GM19372 (cell line): Measurements from ENCODE around the gene RAB3C.

ENCODE experiments used
- ATAC-seq: cut with Tn5 transposase; IDR thresholded peaks from one replicate; pipeline ENCODE4 v1.9.1; 2021; ENCODE audit warnings: mild to moderate bottlenecking, low read depth, moderate library complexity; ENCODE audit not compliant: unreplicated experiment

Gene RAB3C

GRCh38 chr5:58804291-58804690 lies 221.4 kb downstream of the RAB3C start:
- no peak for ATAC-seq

GRCh38 chr5:58810086-58810485 lies 227.2 kb downstream of the RAB3C start:
- ATAC-seq, result no peak

- ATAC-seq, result no peak
Observed at GRCh38 chr5:58813855-58814254, 231.0 kb downstream of the RAB3C start.

- ATAC-seq, result no peak
Observed at GRCh38 chr5:58816181-58816731, 233.4 kb downstream of the RAB3C start.

- no peak for ATAC-seq
Observed at GRCh38 chr5:58818465-58818864, 235.6 kb downstream of the RAB3C start.

- no peak for ATAC-seq
Observed at GRCh38 chr5:58825441-58825840, 242.6 kb downstream of the RAB3C start.

- no peak for ATAC-seq
Observed at GRCh38 chr5:58825899-58826298, 243.0 kb downstream of the RAB3C start.

- ATAC-seq, result no peak
Observed at GRCh38 chr5:58827463-58827862, 244.6 kb downstream of the RAB3C start.

- ATAC-seq, result no peak
Observed at GRCh38 chr5:58828258-58828657, 245.4 kb downstream of the RAB3C start.

- no peak for ATAC-seq
Observed at GRCh38 chr5:58834242-58835225, 251.7 kb downstream of the RAB3C start.

- no peak for ATAC-seq
Observed at GRCh38 chr5:58836351-58836750, 253.5 kb downstream of the RAB3C start.

- no peak for ATAC-seq
Observed at GRCh38 chr5:58838729-58839128, 255.9 kb downstream of the RAB3C start.

GRCh38 chr5:58842852-58843251 lies 260.0 kb downstream of the RAB3C start:
- ATAC-seq, result no peak

- no peak for ATAC-seq
Observed at GRCh38 chr5:58844395-58844794, 261.5 kb downstream of the RAB3C start.

GRCh38 chr5:58847041-58847440 lies 264.2 kb downstream of the RAB3C start:
- no peak for ATAC-seq

GRCh38 chr5:58849223-58849622 lies 266.3 kb downstream of the RAB3C start:
- ATAC-seq, result no peak

GRCh38 chr5:58849921-58850667 lies 267.2 kb downstream of the RAB3C start:
- no peak for ATAC-seq

GRCh38 chr5:58851153-58851552 lies 268.3 kb downstream of the RAB3C start:
- ATAC-seq, result no peak

- ATAC-seq, result no peak
Observed at GRCh38 chr5:58851571-58851970, 268.7 kb downstream of the RAB3C start.

GRCh38 chr5:58852566-58852965 lies 269.7 kb downstream of the RAB3C start:
- no peak for ATAC-seq

- ATAC-seq, result no peak
Observed at GRCh38 chr5:58854441-58854840, 271.6 kb downstream of the RAB3C start.
